Measurements from ENCODE around the gene DNAJB6.
"Not testable (repeated sequence)": the region's sequence is repeated elsewhere in the genome, so short reads cannot be mapped to it uniquely, and the experiment has no call there.

Gene DNAJB6

GRCh38 chr7:157329447-157329846 lies 7.4 kb upstream of the DNAJB6 start:
- DNase-seq: no peak

DNA sequence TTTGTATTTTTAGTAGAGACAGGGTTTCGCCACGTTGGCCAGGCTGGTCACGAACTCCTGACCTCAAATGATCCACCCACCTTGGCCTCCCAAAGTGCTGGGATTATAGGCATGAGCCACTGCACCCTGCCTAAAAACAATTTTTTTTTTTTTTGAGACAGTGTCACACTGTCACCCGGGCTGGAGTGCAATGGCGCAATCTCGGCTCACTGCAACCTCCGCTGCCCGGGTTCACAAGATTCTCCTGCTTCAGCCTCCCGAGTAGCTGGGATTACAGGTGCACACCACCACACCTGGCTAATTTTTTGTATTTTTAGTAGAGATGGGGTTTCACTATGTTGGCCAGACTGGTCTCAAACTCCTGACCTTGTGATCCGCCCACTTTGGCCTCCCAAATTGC lies 6.2 kb upstream of the DNAJB6 start:
- not testable (repeated sequence) for DNase-seq

- DNase-seq: not testable (repeated sequence)
Observed at GRCh38 chr7:157331049-157331448, 5.8 kb upstream of the DNAJB6 start.

GRCh38 chr7:157335236-157335635 lies 1.6 kb upstream of the DNAJB6 start:
- DNase-seq: no peak

- DNase-seq: no peak
Observed at GRCh38 chr7:157335991-157336382, 817 bp upstream of the DNAJB6 start.

DNA sequence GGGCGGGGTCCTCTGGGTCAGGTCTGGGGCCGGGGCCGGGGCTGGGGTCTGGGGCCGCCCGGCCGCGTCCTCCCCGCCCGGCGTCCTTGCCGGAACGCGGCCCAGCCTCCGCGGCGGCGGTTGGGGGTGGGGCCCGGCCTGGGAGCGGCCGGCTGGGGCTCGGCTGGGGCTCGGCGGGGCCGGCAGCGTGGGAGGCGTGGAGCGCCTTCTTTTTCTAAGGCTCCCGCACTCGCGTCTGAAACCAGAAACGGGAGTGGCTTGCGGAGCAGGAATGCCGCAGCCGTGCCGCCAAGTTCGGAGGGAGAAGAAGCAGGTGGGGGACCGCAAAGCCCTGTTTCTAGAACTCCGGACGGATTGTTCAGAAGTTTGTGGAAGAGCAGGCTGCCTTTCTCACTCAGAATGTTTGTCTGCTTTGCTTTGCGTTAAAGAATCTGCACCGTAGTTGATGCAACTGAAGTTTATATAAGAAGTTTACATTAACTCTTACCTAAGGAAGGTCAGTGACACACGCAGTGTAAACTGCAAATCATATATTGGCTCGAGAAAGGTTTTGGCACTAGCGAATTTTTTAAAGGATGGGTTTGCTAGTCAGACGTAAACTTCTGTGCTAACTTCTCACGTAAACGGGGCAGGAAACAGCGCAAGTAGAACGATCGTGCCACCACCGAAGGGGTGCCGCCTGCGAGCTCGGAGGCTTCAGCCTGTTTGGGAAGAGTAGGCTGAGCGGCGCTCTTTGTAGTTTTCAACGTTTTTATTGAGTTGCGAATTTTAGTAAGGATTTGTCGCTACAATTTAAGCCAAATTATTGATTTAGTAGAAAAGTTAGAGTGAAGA lies 729 bp downstream of the DNAJB6 start:
- DNase-seq: peak; percentile 49 to 57

GRCh38 chr7:157339777-157340677 lies 3.2 kb downstream of the DNAJB6 start:
- peak; percentile 60 to 73 for DNase-seq

DNA sequence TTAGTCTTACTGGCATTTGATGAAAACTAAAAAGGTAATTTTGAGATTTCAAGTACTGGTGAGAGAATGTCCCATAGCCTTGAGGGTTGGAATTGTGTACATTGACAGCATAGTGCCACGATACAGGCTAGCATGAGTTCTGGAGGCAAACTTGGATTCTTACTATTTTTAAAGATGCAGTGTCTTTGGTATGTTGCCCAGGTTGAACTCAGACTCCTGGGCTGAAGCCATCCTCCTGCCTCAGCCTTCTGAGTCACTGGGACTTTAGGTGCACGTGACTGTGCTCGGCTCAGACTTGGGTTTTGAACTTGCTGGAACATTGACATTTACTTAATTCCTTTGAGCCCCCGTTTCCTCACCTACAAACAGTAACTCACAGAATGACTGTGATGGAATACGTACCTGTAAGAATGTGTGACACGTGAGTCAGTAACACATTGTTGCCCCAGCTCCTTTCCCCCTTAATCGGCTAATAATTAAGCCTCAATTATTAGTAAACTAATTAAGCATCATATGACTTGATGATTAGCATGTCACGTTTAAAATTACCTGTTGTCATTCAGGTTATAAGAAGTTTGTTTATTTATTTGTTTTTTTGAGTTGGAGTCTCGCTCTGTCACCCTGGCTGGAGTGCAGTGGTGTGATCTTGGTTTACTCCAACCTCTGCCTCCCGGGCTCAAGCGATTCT lies 10.6 kb downstream of the DNAJB6 start:
- peak; percentile 11 to 47 for DNase-seq

DNA sequence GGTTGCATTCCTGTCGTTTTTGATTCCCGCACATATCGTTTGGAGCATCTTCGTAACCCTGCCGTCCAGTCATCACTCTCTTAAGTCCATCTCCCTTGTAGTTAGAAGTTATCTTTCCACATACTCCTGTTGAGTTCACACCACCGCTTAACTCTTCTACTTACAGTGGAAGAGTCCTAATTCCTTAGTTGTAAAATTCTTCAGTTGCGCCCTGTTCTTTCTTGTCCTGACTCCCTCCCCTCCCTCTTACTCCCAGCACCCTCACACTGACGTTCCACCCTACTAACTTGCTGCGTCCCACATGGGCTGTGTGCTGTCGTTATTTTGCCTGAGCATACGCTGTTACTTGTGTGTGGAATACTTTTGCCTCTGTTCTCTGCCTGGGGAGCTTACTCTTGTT lies 11.7 kb downstream of the DNAJB6 start:
- DNase-seq: no peak

DNA sequence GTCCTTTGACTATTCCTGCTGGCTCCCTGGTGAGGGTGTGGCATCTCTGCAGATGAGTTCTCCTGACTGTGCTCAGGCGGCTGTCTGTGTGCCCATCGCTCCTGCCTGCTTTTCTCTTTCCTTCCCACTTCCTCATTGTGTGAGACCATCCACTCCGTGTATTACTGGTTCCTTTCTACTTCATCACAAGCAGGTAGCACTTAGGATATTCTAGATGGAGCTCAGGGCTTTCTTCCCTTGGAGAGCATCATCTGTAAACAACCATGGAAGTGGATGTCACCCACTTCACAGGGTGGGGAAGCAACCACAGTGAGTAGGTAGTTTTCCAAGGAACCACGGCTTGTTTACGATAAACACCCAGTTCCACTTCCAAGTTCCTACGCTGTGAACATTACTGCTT lies 15.7 kb downstream of the DNAJB6 start:
- no peak for DNase-seq

- DNase-seq: no peak
Observed at GRCh38 chr7:157355784-157356511, 19.1 kb downstream of the DNAJB6 start.

DNA sequence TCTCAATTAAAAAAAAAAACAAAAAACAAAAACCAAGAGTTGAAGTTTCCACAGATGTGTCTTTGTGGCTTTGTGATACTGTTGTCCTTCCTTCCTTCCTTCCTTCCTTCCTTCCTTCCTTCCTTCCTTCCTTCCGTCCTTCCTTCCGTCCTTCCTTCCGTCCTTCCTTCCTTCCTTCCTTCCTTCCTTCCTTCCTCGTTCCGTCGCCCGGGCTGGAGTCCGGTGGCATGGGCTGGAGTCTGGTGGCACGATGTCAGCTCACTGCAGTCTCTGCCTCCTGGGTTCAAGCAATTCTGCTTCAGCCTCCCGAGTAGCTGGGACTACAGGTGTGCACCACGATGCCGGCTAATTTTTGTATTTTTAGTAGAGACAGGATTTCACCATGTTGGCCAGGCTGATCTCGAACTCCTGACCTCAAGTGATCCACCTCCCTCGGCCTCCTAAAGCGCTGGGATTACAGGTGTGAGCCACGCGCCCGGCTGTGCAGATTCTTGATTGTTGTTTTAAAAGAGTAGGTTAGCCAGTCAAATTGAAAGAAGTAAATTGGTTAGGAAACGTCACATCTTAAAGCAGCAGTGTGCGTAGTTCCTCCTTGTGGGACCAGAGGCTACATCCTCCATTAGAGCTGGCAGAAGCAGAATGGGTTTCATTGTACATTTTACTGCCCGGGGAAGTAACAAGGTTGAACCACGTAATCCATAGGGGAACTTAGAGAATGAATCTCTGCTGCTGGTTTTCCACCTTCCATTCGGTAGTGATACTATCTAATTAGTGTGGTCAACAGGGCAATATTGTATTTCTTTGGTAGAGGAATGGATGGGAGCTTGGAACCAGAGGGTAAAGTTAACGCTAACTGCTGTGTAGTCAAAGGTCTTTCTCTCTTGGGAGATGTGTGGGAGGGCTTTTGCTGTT lies 20.6 kb downstream of the DNAJB6 start:
- DNase-seq: no peak

GRCh38 chr7:157358041-157358752 lies 21.4 kb downstream of the DNAJB6 start:
- DNase-seq: no peak

DNA sequence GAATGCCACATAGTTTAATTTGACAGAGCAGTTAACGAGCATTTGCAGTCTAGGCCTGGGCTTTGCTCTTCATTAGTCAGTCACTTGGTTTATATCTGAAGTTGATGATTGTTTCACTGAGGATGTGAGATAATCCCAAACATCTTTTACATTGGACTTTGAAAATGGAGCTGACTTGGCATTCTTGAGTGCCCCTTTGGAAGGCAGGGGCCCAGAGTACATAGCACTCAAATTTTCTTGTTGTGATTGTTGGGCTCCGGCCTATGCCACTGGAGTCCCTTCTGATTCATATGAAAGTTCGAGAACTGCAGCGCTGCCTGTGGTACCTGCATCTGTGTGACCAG lies 21.9 kb downstream of the DNAJB6 start:
- DNase-seq: no peak

DNA sequence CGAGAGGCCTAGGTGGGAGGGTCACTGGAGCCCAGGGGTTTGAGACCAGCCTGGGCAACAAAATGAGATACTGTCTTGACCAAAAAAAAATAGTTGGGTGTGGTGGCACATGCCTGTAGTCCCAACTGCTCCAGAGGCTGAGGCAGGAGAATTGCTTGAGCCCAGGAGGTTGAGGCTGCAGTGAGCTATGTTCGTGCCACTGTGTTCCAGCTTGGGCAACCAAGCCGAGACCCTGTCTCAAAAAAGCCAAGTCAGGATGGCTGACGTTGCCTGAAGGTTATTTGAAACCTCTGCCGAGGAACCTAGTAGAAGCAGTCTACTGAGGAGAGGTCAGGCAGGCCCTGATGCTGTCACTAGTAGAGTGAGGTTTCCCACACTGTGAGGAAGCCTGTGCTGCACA lies 22.8 kb downstream of the DNAJB6 start:
- no peak for DNase-seq

- no peak for DNase-seq
Observed at GRCh38 chr7:157360483-157361025, 23.8 kb downstream of the DNAJB6 start.

- no peak for DNase-seq
Observed at GRCh38 chr7:157361537-157361936, 24.7 kb downstream of the DNAJB6 start.

GRCh38 chr7:157362729-157363128 lies 25.9 kb downstream of the DNAJB6 start:
- DNase-seq: no peak

DNA sequence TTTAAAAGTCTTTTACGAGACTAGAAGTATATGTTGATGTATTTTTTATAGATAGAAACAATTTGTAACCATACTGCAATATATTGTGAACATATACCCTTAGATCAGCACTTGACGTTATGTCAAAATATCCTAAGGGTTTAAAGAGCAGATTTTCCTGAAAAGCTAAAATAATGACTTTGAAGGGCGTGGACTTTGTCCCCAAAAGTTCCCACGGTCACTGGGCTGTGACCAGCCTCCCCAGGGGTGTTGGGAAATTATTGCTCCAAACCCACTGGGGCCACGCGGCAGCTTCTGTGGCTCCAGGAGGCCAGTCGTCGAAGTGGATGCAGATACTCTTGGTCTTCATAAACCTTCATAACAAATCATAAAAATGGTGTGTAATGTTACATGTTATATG lies 29.9 kb downstream of the DNAJB6 start:
- DNase-seq: no peak

DNA sequence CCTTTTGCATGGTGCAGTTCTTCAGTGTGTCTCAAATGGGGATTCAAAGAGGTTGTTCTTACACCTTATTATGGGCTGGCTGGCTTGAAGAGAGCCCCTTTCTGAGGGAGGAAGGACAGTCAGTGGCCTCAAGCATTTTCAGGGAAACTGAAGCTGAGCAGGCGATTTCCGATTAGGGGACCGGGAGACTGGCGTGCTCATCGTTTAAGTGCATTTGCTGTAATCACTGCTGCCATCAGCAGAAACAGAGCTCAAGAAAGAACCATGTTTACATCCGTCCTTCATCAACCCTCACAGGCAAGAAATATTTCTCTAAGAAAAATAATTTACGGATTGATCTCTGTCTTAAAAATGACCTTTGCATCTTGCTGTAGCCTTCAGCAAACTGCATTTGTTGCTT lies 32.2 kb downstream of the DNAJB6 start:
- no peak for DNase-seq

GRCh38 chr7:157370742-157371141 lies 33.9 kb downstream of the DNAJB6 start:
- no peak for DNase-seq

All from activated CD4-positive, alpha-beta T cell treated with anti-CD3 and anti-CD28 coated beads for 4 hours (primary cell).